ENCODE data around the gene ANK2. TPM values are rescaled to one million over a fixed set of nuclear protein-coding genes. Genes with fewer than 3 reads are reported as not detected.

ANK2 gene
- total and polyA plus RNA-seq, 2 of the 13 experiments (the other 11 are each of a cell fraction or from before 2014, with no cell fraction given), result 2.7 to 15.1 TPM

- Histone ChIP-seq H3K4me1 (ENCODE audit: insufficient read depth, low read length) (no peaks in the 10 kb centered on the region), H3K9me3 (ENCODE audit: low read length) (no peaks in the 10 kb centered on the region), H3K79me2 (ENCODE audit: insufficient read depth, low read length) (no peaks in the 10 kb centered on the region), H3K9ac (ENCODE audit: insufficient read depth, low read depth, low read length) (no peak overlapping the region), H3K27me3 (ENCODE audit: control insufficient read depth in 1 of 2, insufficient read depth in 2 of 2, low read length in 2 of 2) (no peaks in the 10 kb centered on the region; a peak in 1 of 5 replicates), H3K4me2 (ENCODE audit: low read depth, low read length) (no peak overlapping the region), H3K27ac (ENCODE audit: extremely low read length, insufficient read depth, low read length) (no peak overlapping the region), H3K4me3 (replicated peaks in 1 of 3; ENCODE audit: insufficient read depth in 1 of 3, low read depth in 2 of 3, low read length in 3 of 3) (no peak overlapping the region), H2AFZ (ENCODE audit: low read length) (no peak overlapping the region), H3K36me3 (replicated peaks in 1 of 2; ENCODE audit: control insufficient read depth in 1 of 2, insufficient read depth in 2 of 2, low read length in 2 of 2) (no peaks in the 10 kb centered on the region; a peak in 1 of 5 replicates), H4K20me1 (ENCODE audit: insufficient read depth, low read length) (no peaks in the 10 kb centered on the region)
- no peak for FAIRE-seq
- 76% methylated on average over 4 of the region's 4 CpGs for WGBS (ENCODE audit: low lambda C conversion rate)
- intact Hi-C loops (cut with micrococcal nuclease; ENCODE audit: unreplicated experiment) (no loop called here), in situ Hi-C loops (cut with HindIII; ENCODE audit: extremely low pct_ligation_motif_present, low pct_unique_long_range_greater_than_20kb) (no loop called here)
- no peak for DNase-seq (ENCODE audit: low spot score)
- no peak for ATAC-seq
- POLR2A ChIA-PET, result no interaction called here
- TF ChIP-seq ZNF883 (CRISPR knock-in tag; IDR thresholded peaks at IDR 0.05; ENCODE audit: not compliant biosample characterization), result no peak
- no peak for TF ChIP-seq MTA3 (CRISPR knock-in tag; IDR thresholded peaks at IDR 0.05)
- no peak for TF ChIP-seq ZNF235 (CRISPR knock-in tag; IDR thresholded peaks at IDR 0.05; ENCODE audit: borderline replicate concordance)
- TF ChIP-seq GATAD2A (CRISPR knock-in tag; IDR thresholded peaks at IDR 0.05), result no peak
- TF ChIP-seq CCAR2 (optimal IDR thresholded peaks at IDR 0.05; ENCODE audit: low read depth, low read length), result no peak
- TF ChIP-seq GABPA (IDR thresholded peaks at IDR 0.05; ENCODE audit: low read depth, low read length), result no peak
- TF ChIP-seq GABPA (CRISPR knock-in tag; IDR thresholded peaks at IDR 0.05; ENCODE audit: low read depth), result no peak
- TF ChIP-seq XBP1 (CRISPR knock-in tag; IDR thresholded peaks at IDR 0.05), result no peak
- no peak for TF ChIP-seq ZNF180 (CRISPR knock-in tag; IDR thresholded peaks at IDR 0.05; ENCODE audit: borderline replicate concordance, low read depth)
- no peak for TF ChIP-seq PRMT3 (CRISPR knock-in tag; IDR thresholded peaks at IDR 0.05; ENCODE audit: borderline replicate concordance, low read depth)
- no peak for TF ChIP-seq STAG1 (CRISPR knock-in tag; IDR thresholded peaks at IDR 0.05)
- TF ChIP-seq ZEB1 (IDR thresholded peaks at IDR 0.05; ENCODE audit: insufficient replicate concordance, low read depth), result no peak
- no peak for TF ChIP-seq SMYD3 (CRISPR knock-in tag; IDR thresholded peaks at IDR 0.05)
- TF ChIP-seq ETS1 (CRISPR knock-in tag; IDR thresholded peaks at IDR 0.05), result no peak
- TF ChIP-seq SMAD3 (CRISPR knock-in tag; IDR thresholded peaks at IDR 0.05), result no peak
- no peak for TF ChIP-seq MBD4 (IDR thresholded peaks at IDR 0.05; ENCODE audit: borderline replicate concordance, low read length)
- no peak for TF ChIP-seq ZNF773 (CRISPR knock-in tag; IDR thresholded peaks at IDR 0.05; ENCODE audit: borderline replicate concordance)
- no peak for TF ChIP-seq TEAD2 (CRISPR knock-in tag; IDR thresholded peaks at IDR 0.05)
- BruUV-seq (replicated peaks), result no TSS peak
- CTCF ChIA-PET (ENCODE audit: low intra/inter-chr PET ratio, low total read pairs), result no interaction called here
Observed at GRCh38 chr4:113316879-113317278, 267.4 kb downstream of the ANK2 start.
